Measurements from ENCODE around the gene RAP1B.

- TF ChIP-seq CTCF (IDR thresholded peaks at IDR 0.05; ENCODE audit: extremely low read depth in 1 of 2, insufficient read depth in 1 of 2, low read depth in 1 of 2, low read length in 2 of 2) = no peak
- TF ChIP-seq FOS (IDR thresholded peaks at IDR 0.05; ENCODE audit: borderline replicate concordance, insufficient read depth, low read length) = no peak
- TF ChIP-seq MYC (IDR thresholded peaks at IDR 0.05; ENCODE audit: low read depth, low read length) = no peak
- no peak for TF ChIP-seq POLR2A (IDR thresholded peaks at IDR 0.05; ENCODE audit: low read depth, low read length)
Measured at GRCh38 chr12:68578765-68579164, 31.9 kb upstream of the RAP1B start.
